Measurements from ENCODE around the gene GTF2H2C.
A peak's percentile ranks its signal among the peaks of the same experiment; 100 is the strongest.
"Not testable (repeated sequence)": the region's sequence is repeated elsewhere in the genome, so short reads cannot be mapped to it uniquely, and the experiment has no call there.

Gene GTF2H2C

DNA sequence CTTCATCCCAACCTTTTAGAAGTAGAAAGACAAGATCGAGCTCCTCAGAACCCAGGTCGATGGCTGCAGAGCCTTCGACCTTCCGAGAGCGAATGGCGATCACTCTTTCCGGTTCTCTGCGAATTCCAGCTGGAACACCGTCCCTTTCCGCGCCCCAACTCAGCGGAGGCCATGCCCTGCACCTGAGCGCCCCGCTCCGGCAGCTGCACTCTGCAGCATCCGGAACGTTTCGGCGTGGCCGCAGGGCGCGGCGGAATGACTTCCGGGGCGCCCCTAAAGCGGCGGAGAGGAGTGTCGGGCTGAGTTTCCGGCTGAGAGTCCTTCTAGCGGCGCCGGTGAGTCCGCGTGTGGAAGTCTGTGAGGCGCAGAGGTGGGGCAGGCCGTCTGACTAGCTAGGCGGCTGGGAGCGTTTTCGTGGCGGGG is at the start of gene GTF2H2C:
Gene GTF2H2C (plus strand): TSS at position 284 of the 423 bp plus-strand sequence. CDS start 4,942 bp downstream, outside the sequence.
- not testable (repeated sequence) for DNase-seq (ENCODE audit: low read depth, low spot score)

DNA sequence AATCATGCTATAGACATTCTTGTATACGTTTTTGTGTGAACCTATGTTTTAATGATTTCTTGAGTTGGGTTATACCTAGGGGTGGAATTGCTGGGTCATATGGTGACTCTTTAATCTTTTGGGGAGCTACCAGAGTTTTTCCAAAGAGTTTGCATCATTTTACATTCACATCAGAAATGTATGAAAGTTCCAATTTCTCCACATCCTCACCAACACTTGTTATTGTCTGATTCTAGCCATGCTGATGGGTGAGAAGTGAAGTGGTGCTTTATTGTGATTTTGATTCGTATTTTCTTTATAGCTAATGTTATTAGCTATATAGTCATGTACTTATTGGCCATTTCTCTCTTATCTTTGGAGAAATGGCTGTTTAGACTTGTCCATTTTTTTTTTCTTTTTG is 49.3 kb upstream of the GTF2H2C start:
- no peak for DNase-seq (ENCODE audit: low read depth, low spot score)

DNA sequence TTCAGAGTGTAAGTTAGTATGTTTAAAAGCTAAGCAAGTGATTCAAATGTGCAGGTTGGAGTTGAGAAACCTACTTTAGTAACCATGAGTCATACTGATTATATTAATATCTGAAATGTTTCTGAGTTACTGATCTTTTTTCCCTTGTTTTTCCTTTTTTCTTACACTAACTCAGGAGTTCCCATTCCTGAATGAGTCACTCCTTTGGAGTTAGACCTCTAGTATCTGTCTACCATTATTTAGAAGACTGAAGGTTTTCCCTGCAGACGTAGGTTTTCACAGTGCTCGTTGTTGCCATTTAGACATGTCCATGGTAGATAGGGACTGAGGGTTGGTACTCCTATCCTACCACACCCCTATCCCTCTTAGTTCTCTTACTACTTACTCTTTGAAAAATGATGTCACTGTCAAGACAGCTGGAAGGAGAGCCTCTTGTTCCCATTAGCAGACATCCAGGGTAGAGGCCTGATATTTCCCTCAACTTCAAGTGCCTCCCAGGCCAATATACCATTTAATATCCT is 47.2 kb upstream of the GTF2H2C start:
- no peak for DNase-seq (ENCODE audit: low read depth, low spot score)

DNA sequence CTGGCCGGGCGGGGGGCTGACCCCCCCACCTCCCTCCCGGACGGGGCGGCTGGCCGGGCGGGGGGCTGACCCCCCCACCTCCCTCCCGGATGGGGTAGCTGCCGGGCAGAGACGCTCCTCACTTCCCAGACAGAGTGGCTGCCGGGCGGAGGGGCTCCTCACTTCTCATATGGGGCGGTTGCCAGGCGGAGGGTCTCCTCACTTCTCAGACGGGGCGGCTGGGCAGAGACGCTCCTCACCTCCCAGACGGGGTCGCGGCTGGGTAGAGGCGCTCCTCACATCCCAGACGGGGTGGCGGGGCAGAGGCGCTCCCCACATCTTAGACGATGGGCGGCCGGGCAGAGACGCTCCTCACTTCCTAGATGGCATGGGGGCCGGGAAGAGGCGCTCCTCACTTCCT is 44.4 kb upstream of the GTF2H2C start:
- DNase-seq (ENCODE audit: low read depth, low spot score): not testable (repeated sequence)

DNA sequence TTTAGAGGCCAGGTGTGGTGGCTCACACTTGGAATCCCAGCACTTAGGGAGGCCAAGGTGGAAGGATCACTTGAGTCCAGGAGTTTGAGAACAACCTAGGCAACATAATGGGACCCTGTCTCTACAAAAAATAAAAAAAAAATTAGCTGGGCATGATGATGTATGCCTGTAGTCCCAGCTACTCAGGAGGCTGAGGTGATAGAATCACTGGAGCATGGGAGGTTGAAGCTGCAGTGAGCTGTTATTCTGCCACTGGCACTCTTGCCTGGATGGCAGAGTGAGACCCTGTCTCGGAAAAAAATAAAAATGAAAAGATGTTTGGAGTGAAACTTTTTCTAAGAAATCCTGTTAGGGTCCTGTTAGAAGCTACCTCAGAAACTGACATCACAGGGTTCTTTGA is 43.2 kb upstream of the GTF2H2C start:
- no peak for DNase-seq (ENCODE audit: low read depth, low spot score)

DNA sequence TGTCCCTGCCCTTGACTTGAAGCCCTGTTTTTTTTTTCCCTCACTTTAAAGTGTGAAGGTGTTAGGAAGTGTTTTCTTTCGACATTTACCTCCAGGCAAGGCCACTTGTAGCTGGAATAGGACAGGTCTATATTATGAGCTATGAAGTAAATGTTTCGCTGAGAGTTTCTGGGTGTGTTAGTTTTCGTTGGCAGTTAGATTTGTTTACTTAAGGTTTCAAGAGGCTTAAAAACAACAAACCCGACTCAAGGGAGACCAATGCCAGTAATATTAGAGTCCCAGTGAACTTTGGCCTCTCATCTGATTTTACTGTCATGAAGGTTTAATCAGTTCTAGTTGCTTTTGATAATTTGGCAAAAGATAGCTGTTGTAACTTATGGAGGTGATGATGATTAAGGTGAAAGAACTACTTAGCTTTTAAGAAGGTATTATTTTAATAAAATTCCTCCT is 42.2 kb upstream of the GTF2H2C start:
- no peak for DNase-seq (ENCODE audit: low read depth, low spot score)

DNA sequence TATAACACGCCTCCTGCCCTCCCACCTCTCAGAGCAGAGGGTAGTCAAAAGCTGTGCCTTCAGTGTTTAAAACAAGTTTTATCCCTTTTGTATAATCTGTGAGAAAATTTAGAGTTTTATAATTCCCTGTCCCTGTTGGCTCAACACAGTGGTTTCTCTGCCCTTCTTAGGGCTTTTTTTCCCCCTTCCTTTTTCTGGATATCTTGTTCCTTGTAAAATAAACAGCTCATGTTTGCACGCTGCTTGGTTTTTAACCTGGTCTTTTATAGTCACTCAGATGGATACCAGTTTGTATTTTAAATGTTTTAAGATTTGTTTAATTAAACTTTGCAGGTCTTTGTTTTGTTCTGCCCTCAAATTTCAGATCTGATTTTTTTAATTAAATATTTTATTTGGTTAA is 40.7 kb upstream of the GTF2H2C start:
- no peak for DNase-seq (ENCODE audit: low read depth, low spot score)

DNA sequence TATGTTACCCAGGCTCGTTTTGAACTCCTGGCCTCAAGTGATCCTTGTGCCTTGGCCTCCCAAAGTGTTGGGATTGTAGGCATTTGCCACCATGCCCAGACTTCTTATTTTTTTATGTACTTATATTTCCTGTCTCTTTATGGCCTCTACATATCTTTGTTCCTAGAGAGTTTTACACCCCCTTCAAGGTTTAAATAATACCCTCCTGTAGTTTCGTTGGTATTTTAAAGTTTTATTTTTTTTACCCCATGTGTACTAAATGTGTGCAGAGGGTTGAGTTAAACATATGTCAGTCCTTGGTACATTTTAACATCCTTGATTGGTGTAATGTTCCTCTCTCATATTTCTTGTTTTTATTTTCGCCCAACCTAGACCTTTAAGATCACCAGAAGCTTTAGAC is 38.0 kb upstream of the GTF2H2C start:
- no peak for DNase-seq (ENCODE audit: low read depth, low spot score)

DNA sequence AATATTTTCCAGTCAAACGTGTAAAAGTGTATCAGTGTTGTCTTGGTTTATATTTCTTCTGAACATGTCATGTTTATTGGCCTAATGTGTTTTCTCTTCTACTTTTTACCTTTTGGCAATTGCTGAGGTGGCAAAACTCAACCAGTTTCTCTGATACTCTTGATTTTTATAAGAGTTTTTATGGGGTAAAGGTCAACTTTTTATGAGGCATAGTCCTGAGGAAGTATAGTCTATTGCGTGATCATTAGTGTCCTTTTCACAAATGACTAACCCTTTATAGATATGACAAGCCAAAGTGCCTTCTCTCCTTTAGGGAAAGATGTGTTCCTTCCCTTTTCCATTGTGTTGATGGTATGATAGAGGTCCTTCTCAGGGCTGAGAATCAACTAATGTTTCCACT is 34.5 kb upstream of the GTF2H2C start:
- DNase-seq (ENCODE audit: low read depth, low spot score): no peak

DNA sequence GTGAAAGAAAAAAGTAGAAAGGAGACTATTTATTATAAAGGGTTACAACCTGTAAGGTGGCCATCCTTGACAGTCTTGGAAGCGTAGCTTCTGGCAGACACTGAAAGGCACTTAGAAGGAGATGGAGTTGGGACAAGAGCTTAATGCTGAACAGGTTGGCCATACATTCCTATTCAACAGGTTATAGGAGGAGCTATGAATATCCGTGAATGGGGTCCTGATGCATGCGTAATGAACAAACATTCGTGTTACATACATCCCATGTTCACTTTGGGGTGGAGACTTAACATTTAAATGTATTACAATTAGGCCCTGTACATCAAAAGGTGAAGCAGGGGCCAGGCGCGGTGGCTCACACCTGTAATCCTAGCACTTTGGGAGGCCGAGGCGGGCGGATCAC is 33.3 kb upstream of the GTF2H2C start:
- no peak for DNase-seq (ENCODE audit: low read depth, low spot score)

DNA sequence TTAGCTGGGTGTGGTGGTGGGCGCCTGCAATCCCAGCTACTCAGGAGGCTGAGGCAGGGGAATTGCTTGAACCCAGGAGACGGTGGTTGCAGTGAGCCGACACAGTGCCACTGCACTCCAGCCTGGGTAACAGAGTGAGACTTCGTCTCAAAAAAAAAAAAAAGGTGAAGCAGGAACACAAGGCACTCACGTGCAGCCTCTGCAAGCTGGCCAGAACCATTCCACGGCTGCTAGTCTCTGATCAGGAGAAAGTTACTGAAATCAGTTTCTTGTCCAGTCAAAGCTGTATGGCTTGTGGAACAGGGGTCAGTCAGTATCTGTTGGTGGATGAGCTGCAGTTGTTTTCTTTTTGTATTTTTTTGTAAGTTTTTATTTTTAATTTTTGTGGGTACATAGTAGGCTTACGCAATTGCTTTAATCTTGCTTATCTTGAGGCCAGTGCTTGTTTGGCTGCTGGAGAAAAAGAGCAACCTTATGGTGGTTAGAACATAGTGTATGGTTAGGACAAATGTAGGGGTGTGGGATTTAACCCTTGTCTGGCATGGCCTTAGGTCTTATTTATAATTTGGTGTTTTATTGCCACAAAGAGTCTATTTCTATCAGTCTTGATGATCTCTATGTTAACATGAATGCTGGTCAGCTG is 32.7 kb upstream of the GTF2H2C start:
- no peak for DNase-seq (ENCODE audit: low read depth, low spot score)

DNA sequence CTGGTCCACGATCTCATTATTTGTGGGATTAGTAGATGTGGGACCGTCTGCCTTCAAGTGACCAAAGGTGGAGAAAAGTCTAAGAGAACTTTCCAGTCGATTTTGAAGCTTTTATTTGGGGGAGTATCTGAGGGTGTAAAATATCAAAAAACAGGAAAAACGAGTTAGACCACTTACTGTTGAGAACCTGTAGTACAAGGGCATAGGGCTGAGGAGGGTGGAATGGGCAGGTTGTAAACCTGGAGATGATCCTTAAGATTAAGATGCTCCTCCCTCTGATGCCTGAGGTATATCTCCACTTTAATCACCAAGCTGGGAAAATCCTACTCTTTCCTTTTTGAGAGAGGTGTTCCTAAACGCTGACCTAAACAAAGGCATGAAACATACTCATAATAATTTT is 32.0 kb upstream of the GTF2H2C start:
- DNase-seq (ENCODE audit: low read depth, low spot score): peak; percentile 25

DNA sequence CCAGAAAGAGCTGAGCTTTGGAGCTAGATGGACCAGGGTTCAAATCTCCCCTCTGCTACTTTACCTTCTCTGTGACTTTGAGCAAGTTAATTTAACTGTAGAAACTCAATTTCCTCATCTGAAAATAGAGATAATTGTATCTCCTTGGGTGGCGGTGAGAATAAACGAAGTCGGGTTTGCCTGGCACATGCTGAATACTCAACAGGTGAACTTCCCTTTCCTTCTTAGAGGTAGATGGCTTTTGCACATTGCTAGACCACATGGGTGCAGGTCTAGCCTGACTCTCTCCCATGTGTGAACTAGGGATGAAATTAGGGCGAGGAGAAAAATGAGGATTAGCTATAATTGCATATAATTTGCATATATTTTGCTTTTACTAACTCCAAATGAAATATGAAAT is 31.4 kb upstream of the GTF2H2C start:
- DNase-seq (ENCODE audit: low read depth, low spot score): no peak

DNA sequence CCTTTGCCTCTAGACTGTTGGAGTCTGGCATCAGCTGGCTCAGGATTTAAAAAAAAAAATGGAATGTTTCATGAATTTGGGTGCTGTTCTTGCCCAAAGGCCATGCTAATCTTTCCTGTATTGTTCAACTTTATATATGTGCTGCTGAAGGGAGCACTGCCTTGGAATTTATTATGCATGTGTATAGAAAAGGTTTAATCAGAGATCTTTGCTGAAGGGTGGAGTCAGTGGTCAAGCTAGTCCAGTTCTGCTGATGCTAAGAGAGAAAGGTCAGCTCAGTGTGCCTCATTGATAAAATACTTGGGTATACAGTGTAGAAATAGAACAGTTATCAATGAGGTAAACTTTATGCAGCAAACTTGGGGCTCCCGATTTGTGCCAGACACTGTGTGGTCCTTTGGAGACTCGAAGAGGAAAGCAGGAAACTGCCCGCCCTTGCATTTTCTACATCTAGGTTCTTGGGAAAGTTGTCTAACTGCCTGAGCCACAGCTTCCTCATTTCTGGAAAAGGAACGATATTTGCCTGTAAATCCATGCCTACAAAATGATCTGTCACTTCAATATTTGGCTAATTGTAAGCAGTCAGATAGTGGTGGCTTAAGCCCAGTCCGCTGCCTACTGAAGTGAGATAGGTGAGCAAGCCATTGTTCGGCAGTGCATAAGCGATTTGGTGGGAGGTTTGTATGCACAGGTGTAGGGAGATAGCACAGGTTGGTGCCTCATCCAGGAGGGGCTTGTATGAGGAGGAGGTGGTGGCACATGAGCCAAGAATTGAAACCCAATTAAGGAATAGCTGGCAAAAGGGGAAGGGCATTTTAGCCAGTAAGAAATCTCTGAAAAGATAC is 29.2 kb upstream of the GTF2H2C start:
- DNase-seq (ENCODE audit: low read depth, low spot score): no peak

DNA sequence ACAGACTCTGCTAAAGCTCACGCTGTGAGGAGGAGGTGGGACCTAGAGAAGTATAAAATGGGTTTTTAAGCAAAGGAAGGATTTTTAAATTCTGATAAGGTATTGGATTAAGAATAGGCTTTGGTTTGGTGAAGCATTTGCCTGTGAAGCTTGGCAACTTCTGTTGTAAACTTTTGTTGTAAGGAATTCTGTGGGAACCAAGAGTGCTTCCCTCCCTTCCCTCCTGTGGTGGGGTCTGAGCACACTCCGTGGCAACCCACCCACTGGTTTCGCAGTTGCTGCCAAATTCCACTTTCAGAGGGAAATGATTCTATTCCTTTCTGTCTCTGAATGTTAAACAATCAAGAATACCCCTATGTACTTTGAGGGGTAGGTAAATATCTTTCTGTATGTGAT is 28.6 kb upstream of the GTF2H2C start:
- DNase-seq (ENCODE audit: low read depth, low spot score): no peak

DNA sequence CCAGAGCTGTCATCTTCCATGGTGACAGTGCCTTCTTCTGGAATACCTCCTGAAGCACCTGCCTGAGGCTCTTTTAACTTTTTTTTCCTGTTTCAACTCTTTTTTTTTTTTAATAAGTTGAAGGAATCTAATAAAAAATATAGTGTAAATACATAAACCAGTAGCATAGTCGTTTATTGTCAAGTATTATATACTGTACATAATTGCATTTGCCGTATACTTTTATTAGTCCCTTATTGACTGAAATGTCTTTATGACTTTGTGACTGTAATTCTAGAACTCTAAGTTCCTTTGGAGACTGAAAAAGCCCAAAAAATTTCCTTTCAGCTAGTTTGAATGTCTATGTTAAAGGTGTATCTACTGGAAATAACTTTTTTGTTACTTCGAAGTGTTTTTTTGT is 22.1 kb upstream of the GTF2H2C start:
- DNase-seq (ENCODE audit: low read depth, low spot score): not testable (repeated sequence)

DNA sequence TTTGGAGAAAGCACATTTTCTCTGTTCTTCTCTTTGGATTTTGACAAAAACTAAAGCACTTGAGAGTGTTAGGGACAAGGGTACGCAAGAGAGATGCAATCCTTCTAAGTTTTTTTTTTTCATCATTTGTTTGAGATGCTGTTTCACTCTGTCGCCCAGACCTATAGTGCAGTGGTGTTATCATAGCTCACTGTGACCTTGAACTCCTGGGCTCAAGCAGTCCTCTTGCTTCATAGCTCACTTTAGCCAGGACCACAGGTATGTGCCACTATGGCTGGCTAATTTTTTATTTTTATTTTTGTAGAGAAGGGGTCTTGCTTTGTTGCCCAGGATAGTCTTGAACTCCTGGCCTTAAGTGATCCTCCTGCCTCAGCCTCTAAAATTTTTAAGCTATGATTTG is 21.3 kb upstream of the GTF2H2C start:
- DNase-seq (ENCODE audit: low read depth, low spot score): not testable (repeated sequence)

DNA sequence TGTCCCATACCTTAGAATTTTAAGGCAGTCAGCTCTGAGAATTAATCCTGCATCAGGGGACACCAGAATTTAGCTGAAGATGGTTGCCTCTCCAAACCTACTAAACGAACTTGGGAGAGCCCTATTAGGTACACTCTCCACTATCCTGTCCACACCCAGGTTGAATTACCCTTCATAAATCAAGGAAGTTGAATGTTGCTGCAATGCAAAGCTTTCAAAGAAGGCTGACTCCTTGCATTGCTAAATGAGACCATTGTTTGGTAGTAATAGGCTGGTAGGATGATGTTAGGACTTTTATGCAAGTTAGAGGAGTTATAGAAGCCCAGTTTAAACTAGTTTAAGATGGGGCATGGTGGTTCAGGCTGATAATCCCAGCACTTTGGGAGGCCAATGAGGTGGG is 18.6 kb upstream of the GTF2H2C start:
- not testable (repeated sequence) for DNase-seq (ENCODE audit: low read depth, low spot score)

DNA sequence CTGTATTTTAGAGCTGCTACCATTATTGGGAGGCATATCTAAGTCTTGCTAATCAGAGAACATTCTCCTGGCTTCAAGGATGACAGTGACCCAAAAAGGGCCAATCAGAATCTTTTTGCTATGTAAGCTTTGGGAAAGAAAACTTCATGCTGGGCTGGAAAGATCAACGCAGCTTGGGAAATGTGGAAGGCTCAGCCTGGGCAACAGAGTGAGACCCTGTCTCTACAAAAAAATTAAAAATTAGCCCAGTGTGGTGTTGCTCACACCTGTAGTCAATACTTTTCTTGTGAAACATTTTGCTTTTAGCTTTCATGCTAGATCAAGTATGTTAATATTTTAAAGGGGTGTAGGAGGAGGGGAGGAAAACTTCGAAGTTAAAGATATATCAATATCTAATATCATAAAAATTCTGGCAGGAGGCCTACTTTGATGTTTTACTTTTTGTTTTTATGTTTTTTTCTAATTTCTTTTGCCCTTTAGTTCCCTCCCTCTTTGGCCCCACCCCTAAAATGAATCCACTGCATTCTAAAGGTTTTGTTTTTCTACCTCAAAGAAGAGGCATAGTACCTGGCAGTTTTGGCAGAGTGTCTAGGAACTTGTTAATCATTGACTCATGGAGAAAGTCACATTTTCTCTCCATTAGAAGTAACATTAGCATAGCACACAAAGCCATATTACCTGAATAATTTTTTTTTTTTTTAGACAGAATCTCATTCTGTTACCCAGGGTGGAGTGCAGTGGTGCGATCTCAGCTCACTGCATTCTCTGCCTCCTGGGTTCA is 17.0 kb upstream of the GTF2H2C start:
- not testable (repeated sequence) for DNase-seq (ENCODE audit: low read depth, low spot score)

DNA sequence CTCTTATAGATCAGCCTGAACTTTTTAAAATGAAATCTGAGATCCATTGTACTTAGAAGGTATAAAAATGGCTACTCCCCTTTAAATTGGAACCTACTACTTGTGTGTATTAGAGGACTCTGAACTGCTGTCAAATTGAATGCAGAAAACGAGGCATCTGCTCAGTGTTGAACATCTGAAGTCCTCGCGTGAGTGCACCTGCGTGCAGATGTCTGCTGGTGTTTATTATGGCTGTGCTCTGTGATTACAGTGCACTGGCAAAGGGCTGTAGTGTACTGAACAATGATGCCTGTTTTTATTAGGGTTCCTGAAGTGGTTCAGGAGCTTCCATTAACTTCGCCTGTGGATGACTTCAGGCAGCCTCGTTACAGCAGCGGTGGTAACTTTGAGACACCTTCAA is 15.4 kb upstream of the GTF2H2C start:
- DNase-seq (ENCODE audit: low read depth, low spot score): not testable (repeated sequence)

DNA sequence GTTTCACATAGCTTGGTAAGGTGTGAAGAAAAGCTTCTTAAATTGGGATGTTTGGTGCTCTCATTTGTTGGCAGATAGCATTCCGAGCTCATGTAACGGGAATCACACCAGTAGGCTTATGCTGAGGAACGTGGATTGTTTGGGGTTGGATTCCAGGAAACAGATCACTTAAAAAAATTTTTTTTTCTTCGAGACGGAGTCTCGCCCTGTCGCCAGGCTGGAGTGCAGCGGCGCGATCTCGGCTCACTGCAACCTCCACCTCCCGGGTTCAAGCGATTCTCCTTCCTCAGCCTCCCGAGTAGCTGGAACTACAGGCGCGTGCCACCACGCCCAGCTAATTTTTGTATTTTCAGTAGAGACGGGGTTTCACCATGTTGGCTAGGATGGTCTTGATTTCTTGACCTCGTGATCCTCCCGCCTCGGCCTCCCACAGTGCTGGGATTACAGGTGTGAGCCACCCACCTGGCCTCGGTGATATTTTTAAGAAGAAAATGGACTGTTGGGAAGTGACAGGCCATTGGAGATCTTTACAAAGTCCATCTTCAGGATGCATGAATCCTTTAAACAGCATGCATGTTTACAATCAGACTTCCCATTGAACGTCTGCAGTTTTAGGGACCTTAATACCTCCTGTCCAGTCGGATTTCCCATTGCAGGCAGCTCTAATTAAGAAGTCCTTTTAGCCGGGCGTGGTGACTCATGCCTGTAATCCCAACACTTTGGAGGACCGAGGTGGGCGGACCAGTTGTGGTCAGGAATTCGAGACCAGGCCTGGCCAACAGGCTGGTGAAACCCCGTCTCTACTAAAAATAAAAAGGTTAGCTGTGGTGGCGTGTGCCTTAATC is 818 bp downstream of the GTF2H2C start:
- DNase-seq (ENCODE audit: low read depth, low spot score): not testable (repeated sequence)
